ENCODE results near the gene CRY1.

The CRY1 gene

GRCh38 chr12:106945261-106945851 is 148.0 kb downstream of the CRY1 start:
- Histone ChIP-seq H2AFZ (ENCODE audit: low read length, unreplicated experiment) (no peak overlapping the region), H3K4me3 (ENCODE audit: low read depth, low read length) (no peak overlapping the region), H3K27me3 (ENCODE audit: insufficient read depth, low read length) (no peaks in the 10 kb centered on the region), H3K36me3 (ENCODE audit: insufficient read depth, low read length) (no peaks in the 10 kb centered on the region; the same call in 1 of the 2 replicates), H3K4me1 (ENCODE audit: control insufficient read depth, insufficient read depth, low read length, unreplicated experiment) (no peaks in the 10 kb centered on the region), H3K79me2 (ENCODE audit: control insufficient read depth, insufficient read depth, low read length, unreplicated experiment) (no peaks in the 10 kb centered on the region), H3K27ac (ENCODE audit: low read depth, low read length) (no peak overlapping the region)

- no peak overlapping the region for H3K4me3 ChIP-seq (ENCODE audit: low read depth, low read length)
- no peaks in the 10 kb centered on the region for H3K4me1 ChIP-seq (ENCODE audit: control insufficient read depth, insufficient read depth, low read length, unreplicated experiment)
- H3K27me3 ChIP-seq (ENCODE audit: insufficient read depth, low read length) = no peaks in the 10 kb centered on the region
- H3K36me3 ChIP-seq (ENCODE audit: insufficient read depth, low read length) = no peaks in the 10 kb centered on the region; the same call in 1 of the 2 replicates
- H3K79me2 ChIP-seq (ENCODE audit: control insufficient read depth, insufficient read depth, low read length, unreplicated experiment) = no peaks in the 10 kb centered on the region
- H3K27ac ChIP-seq (ENCODE audit: low read depth, low read length) = no peak overlapping the region
- H2AFZ ChIP-seq (ENCODE audit: low read length, unreplicated experiment) = no peak overlapping the region
Observed at GRCh38 chr12:106942775-106943174, 150.6 kb downstream of the CRY1 start.

DNA sequence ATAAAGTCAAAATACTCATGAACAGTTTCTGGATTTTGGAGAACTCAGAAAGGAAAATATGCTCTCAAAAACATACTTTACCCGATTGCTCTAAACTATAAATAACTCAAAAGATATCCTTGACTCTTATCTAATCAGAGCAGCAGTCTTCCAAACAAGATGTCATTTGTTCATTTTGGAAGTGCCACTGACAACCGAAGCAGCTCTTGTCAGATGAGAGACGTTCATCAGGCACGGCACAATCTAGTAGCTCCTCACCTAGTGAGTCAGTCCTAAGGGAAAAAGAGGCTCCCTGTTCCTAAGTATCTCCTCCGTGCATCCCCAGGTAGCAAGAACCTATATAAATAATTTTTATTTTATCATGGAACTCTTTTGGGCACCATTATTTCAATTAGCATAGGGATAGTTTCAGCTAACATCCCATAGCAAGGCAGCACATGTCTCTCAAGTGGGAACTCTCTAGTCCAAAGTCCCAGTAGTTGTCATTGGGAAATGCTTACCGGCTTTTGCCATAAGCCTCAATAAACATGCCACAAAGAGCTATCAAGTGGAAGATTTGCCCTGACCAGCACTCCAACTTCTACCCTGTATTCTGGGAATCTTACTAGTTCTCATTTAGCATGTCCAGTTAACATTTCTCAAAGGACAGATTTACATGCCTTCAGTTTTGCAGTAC is 151.7 kb downstream of the CRY1 start:
- no peaks in the 10 kb centered on the region for H3K79me2 ChIP-seq (ENCODE audit: control insufficient read depth, insufficient read depth, low read length, unreplicated experiment)
- no peak overlapping the region for H2AFZ ChIP-seq (ENCODE audit: low read length, unreplicated experiment)
- no peaks in the 10 kb centered on the region for H3K4me1 ChIP-seq (ENCODE audit: control insufficient read depth, insufficient read depth, low read length, unreplicated experiment)
- no peak overlapping the region for H3K4me3 ChIP-seq (ENCODE audit: low read depth, low read length)
- no peak overlapping the region for H3K27ac ChIP-seq (ENCODE audit: low read depth, low read length)
- no peaks in the 10 kb centered on the region; the same call in 1 of the 2 replicates for H3K36me3 ChIP-seq (ENCODE audit: insufficient read depth, low read length)
- H3K27me3 ChIP-seq (ENCODE audit: insufficient read depth, low read length) = no peaks in the 10 kb centered on the region
